HEK293 (cell line): ENCODE results near the gene SNAP91.

Source experiments
- CTCF ChIA-PET: fragments of 350-600 bp; formaldehyde crosslinking; extraction: SDS; loops from one replicate; lab custom pipeline; 2021; ENCODE audit warnings: antibody characterized with exemption; lab: Yijun Ruan, JAX
- POLR2A ChIA-PET: fragments of 300-600 bp; formaldehyde crosslinking; extraction: SDS; loops from one replicate; lab custom pipeline; 2020; ENCODE audit warnings: antibody characterized with exemption, inconsistent platforms; lab: Yijun Ruan, JAX
- H3K27ac ChIP-seq: fragments of 200-500 bp; sonication (Bioruptor generic); 2 replicates; pipeline ENCODE4 v1.5.1; 2014; ENCODE audit warnings: low read depth, low read length, control low read depth, inconsistent platforms; ENCODE audit errors: extremely low read depth
- H3K36me3 ChIP-seq, 2 experiments: fragments of 200-500 bp in 1 of 2; sonication (Bioruptor generic) in 1 of 2; 1 replicate in 1 of 2; 2 replicates in 1 of 2; pipeline ENCODE4 v1.5.1; 2014 to 2017; ENCODE audit warnings: inconsistent platforms in 2 of 2, low read length in 2 of 2; ENCODE audit not compliant: control insufficient read depth in 2 of 2, insufficient read depth in 1 of 2
- H3K4me1 ChIP-seq: fragments of 200-500 bp; sonication (Bioruptor generic); 2 replicates; pipeline ENCODE4 v1.5.1; 2014; ENCODE audit warnings: mild to moderate bottlenecking, low read length, inconsistent platforms; ENCODE audit not compliant: control insufficient read depth, insufficient read depth
- H3K4me3 ChIP-seq: 2 replicates; pipeline ENCODE4 v1.5.1; 2011; ENCODE audit warnings: low read depth, mild to moderate bottlenecking, control low read depth, low read length, moderate library complexity
- H3K9me3 ChIP-seq: fragments of 200-500 bp; sonication (Bioruptor generic); 2 replicates; pipeline ENCODE4 v1.5.1; 2014; ENCODE audit warnings: low read depth, low read length, inconsistent platforms; ENCODE audit not compliant: control insufficient read depth, insufficient read depth
- BCL6B ChIP-seq: fragments of 450-650 bp; formaldehyde crosslinking; IDR thresholded peaks from 2 replicates; pipeline ENCODE4 v1.5.1; 2017; ENCODE audit warnings: missing biosample characterization, missing genetic modification characterization
- FEZF1 ChIP-seq: fragments of 450-650 bp; formaldehyde crosslinking; IDR thresholded peaks from 2 replicates; pipeline ENCODE4 v1.5.1; 2016; ENCODE audit warnings: missing biosample characterization, missing genetic modification characterization
- HOXC10 ChIP-seq: sonication (generic); formaldehyde crosslinking; IDR thresholded peaks from 2 replicates; pipeline ENCODE4 v1.8.1; 2023; ENCODE audit warnings: mild to moderate bottlenecking, missing genetic modification reagents
- KLF9 ChIP-seq: fragments of 450-650 bp; formaldehyde crosslinking; IDR thresholded peaks from 2 replicates; pipeline ENCODE4 v1.5.1; 2016; ENCODE audit warnings: missing biosample characterization, missing genetic modification characterization, low read depth
- MYNN ChIP-seq: fragments of 450-650 bp; formaldehyde crosslinking; IDR thresholded peaks from 2 replicates; pipeline ENCODE4 v1.5.1; 2016; ENCODE audit warnings: missing biosample characterization, missing genetic modification characterization, borderline replicate concordance
- OVOL3 ChIP-seq: fragments of 450-650 bp; formaldehyde crosslinking; IDR thresholded peaks from 2 replicates; pipeline ENCODE4 v1.5.1; 2016; ENCODE audit warnings: missing biosample characterization, missing genetic modification characterization
- ZBTB44 ChIP-seq: fragments of 450-650 bp; IDR thresholded peaks from 2 replicates; pipeline ENCODE4 v1.5.1; 2018; ENCODE audit warnings: missing biosample characterization, mild to moderate bottlenecking, missing genetic modification characterization
- ZFP41 ChIP-seq: fragments of 450-650 bp; formaldehyde crosslinking; IDR thresholded peaks from 2 replicates; pipeline ENCODE4 v1.5.1; 2016; ENCODE audit warnings: missing biosample characterization, missing genetic modification characterization, borderline replicate concordance
- ZNF10 ChIP-seq: fragments of 450-650 bp; formaldehyde crosslinking; IDR thresholded peaks from 2 replicates; pipeline ENCODE4 v1.5.1; 2017; ENCODE audit warnings: missing biosample characterization, missing genetic modification characterization
- ZNF121 ChIP-seq: fragments of 450-650 bp; formaldehyde crosslinking; IDR thresholded peaks from 2 replicates; pipeline ENCODE4 v1.5.1; 2016; ENCODE audit warnings: missing biosample characterization, missing genetic modification characterization
- ZNF140 ChIP-seq: fragments of 450-650 bp; formaldehyde crosslinking; IDR thresholded peaks from 2 replicates; pipeline ENCODE4 v1.5.1; 2016; ENCODE audit warnings: missing biosample characterization, missing genetic modification characterization
- ZNF148 ChIP-seq: fragments of 450-650 bp; formaldehyde crosslinking; IDR thresholded peaks from 2 replicates; pipeline ENCODE4 v1.5.0; 2017; ENCODE audit warnings: missing biosample characterization, missing genetic modification characterization, borderline replicate concordance
- ZNF169 ChIP-seq: fragments of 450-650 bp; formaldehyde crosslinking; IDR thresholded peaks from 2 replicates; pipeline ENCODE4 v1.5.1; 2016; ENCODE audit warnings: missing biosample characterization, missing genetic modification characterization
- ZNF214 ChIP-seq: fragments of 450-650 bp; formaldehyde crosslinking; IDR thresholded peaks from 2 replicates; pipeline ENCODE4 v1.5.1; 2017; ENCODE audit warnings: missing biosample characterization, mild to moderate bottlenecking, missing genetic modification characterization, borderline replicate concordance
- ZNF223 ChIP-seq: fragments of 450-650 bp; formaldehyde crosslinking; IDR thresholded peaks from 2 replicates; pipeline ENCODE4 v1.5.1; 2016; ENCODE audit warnings: missing biosample characterization, missing genetic modification characterization
- ZNF391 ChIP-seq: fragments of 450-650 bp; formaldehyde crosslinking; IDR thresholded peaks from 2 replicates; pipeline ENCODE4 v1.5.1; 2016; ENCODE audit warnings: low read depth, missing biosample characterization, missing genetic modification characterization, borderline replicate concordance
- ZNF398 ChIP-seq: fragments of 450-650 bp; formaldehyde crosslinking; IDR thresholded peaks from 2 replicates; pipeline ENCODE4 v1.5.1; 2017; ENCODE audit warnings: missing biosample characterization, missing genetic modification characterization
- ZNF621 ChIP-seq: fragments of 450-650 bp; formaldehyde crosslinking; IDR thresholded peaks from 2 replicates; pipeline ENCODE4 v1.5.1; 2017; ENCODE audit warnings: missing biosample characterization, missing genetic modification characterization
- ZNF639 ChIP-seq: fragments of 450-650 bp; formaldehyde crosslinking; IDR thresholded peaks from 2 replicates; pipeline ENCODE4 v1.5.1; 2016; ENCODE audit warnings: missing biosample characterization, missing genetic modification characterization
- ZNF664 ChIP-seq: fragments of 450-650 bp; formaldehyde crosslinking; IDR thresholded peaks from 2 replicates; pipeline ENCODE4 v1.5.1; 2016; ENCODE audit warnings: missing biosample characterization, missing genetic modification characterization
- ZNF692 ChIP-seq: fragments of 450-650 bp; formaldehyde crosslinking; IDR thresholded peaks from 2 replicates; pipeline ENCODE4 v1.5.1; 2016; ENCODE audit warnings: missing biosample characterization, missing genetic modification characterization
- ZNF792 ChIP-seq: fragments of 450-650 bp; formaldehyde crosslinking; IDR thresholded peaks from 2 replicates; pipeline ENCODE4 v1.5.1; 2016; ENCODE audit warnings: missing biosample characterization, missing genetic modification characterization
- ZNF843 ChIP-seq: fragments of 450-650 bp; formaldehyde crosslinking; IDR thresholded peaks from 2 replicates; pipeline ENCODE4 v1.5.1; 2016; ENCODE audit warnings: missing biosample characterization, missing genetic modification characterization
- ZSCAN4 ChIP-seq: fragments of 450-650 bp; formaldehyde crosslinking; IDR thresholded peaks from 2 replicates; pipeline ENCODE4 v1.5.1; 2017; ENCODE audit warnings: missing biosample characterization, missing genetic modification characterization

The SNAP91 gene

GRCh38 chr6:83708970-83709747, at the start of gene SNAP91:
SNAP91 (minus strand) TSS chr6:83709101; CDS start chr6:83707927, 1,174 bp downstream.
- Histone ChIP-seq H3K4me1 (no peaks in the 10 kb centered on the region), H3K36me3 (no peaks in the 10 kb centered on the region; a peak in 1 of 3 replicates), H3K27ac (peak within 1 kb of the TSS; percentile 52; the same call in 1 of the 2 replicates), H3K4me3 (peak within 1 kb of the TSS; percentile 77), H3K9me3 (no peaks in the 10 kb centered on the region)
- ChIA-PET POLR2A (interaction anchor here (0.6 to 0.8 kb wide), 3 partner anchors 14 to 1970 kb away, joined by 3 to 4 read pairs (median 3); partner anchors contain the start of gene CEP162), CTCF (interaction anchor here (0.6 to 1.5 kb wide), 6 partner anchors 14 to 799 kb away, joined by 4 to 6 read pairs (median 4); no protein-coding TSS in a partner anchor)
- TF ChIP-seq ZNF621 (tag by site-specific recombination), result no peak
- no peak for TF ChIP-seq ZNF121 (tag by site-specific recombination)
- TF ChIP-seq ZNF10 (tag by site-specific recombination), result peak; percentile 84
- no peak for TF ChIP-seq ZFP41
- peak; percentile 49; the same call in 1 of the 2 replicates for TF ChIP-seq ZNF391 (tag by site-specific recombination)
- TF ChIP-seq ZNF692 (tag by site-specific recombination), result 0 out of 2 replicates have a peak, but pooled peaks have one; percentile 22
- TF ChIP-seq ZNF843 (tag by site-specific recombination), result no peak
- TF ChIP-seq ZNF639 (tag by site-specific recombination), result no peak
- TF ChIP-seq OVOL3 (tag by site-specific recombination), result no peak
- no peak for TF ChIP-seq ZNF140 (tag by site-specific recombination)
- TF ChIP-seq ZNF792 (tag by site-specific recombination), result no peak
- TF ChIP-seq ZNF169 (tag by site-specific recombination), result no peak
- no peak for TF ChIP-seq FEZF1 (tag by site-specific recombination)
- no peak for TF ChIP-seq MYNN (tag by site-specific recombination)
- peak; percentile 77 for TF ChIP-seq ZNF398 (tag by site-specific recombination)
- TF ChIP-seq ZBTB44 (tag by site-specific recombination), result no peak
- no peak for TF ChIP-seq HOXC10
- no peak for TF ChIP-seq ZSCAN4 (tag by site-specific recombination)
- no peak for TF ChIP-seq ZNF664 (tag by site-specific recombination)
- TF ChIP-seq ZNF148 (tag by site-specific recombination), result no peak
- TF ChIP-seq ZNF214, result no peak
- TF ChIP-seq ZNF223 (tag by site-specific recombination), result no peak
- no peak for TF ChIP-seq BCL6B (tag by site-specific recombination)
- peak; percentile 81 for TF ChIP-seq KLF9 (tag by site-specific recombination)
